ENCODE measurements around the gene CLRN3. TPM values are rescaled to one million over a fixed set of nuclear protein-coding genes. Genes with fewer than 3 reads are reported as not detected.

Gene CLRN3
- total RNA-seq, 2 experiments from 2014 or later = not detected

DNA sequence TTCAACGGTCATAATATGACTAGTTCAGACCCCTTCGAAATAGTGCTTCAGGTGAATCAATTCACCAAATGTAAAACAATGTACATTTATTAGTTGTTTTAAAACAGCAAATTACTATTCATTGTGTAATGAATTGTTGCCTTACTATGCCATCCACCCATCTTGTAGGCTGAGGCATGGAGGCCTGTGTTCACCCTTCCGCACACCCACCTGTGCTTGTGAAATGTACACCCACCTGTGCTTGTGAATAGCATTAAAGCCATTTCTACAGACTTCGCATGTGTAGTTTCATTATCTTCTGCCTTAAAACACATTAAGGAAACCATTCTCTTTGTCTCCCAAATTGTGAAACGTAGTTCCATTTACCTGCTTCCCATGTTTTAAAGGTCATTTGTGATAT, 16.8 kb downstream of the CLRN3 start:
- CTCF ChIA-PET = interaction anchor here (1.1 kb wide), 1 partner anchor 22 kb away, joined by 4 read pairs; no protein-coding TSS in a partner anchor
- Mint-ChIP-seq H3K27ac (no peak overlapping the region), H3K9me3 (no peaks in the 10 kb centered on the region), H3K27me3 (ENCODE audit: low read depth) (no peaks in the 10 kb centered on the region), H3K36me3 (ENCODE audit: low read depth) (no peaks in the 10 kb centered on the region), H3K4me1 (ENCODE audit: low read depth) (peaks cover 5% of the 10 kb centered on the region), H3K4me3 (no peak overlapping the region)
- intact Hi-C loops (cut with micrococcal nuclease) = no loop called here
- DNase-seq = no peak

GRCh38 chr10:127875449-127875765, 17.3 kb downstream of the CLRN3 start:
- no peak overlapping the region for H3K4me3 Mint-ChIP-seq
- H3K27ac Mint-ChIP-seq = no peak overlapping the region
- CTCF ChIA-PET = no interaction called here
- no peaks in the 10 kb centered on the region for H3K9me3 Mint-ChIP-seq
- H3K4me1 Mint-ChIP-seq (ENCODE audit: low read depth) = peaks cover 2% of the 10 kb centered on the region
- DNase-seq = no peak
- intact Hi-C loops (cut with micrococcal nuclease) = no loop called here
- H3K36me3 Mint-ChIP-seq (ENCODE audit: low read depth) = no peaks in the 10 kb centered on the region
- no peaks in the 10 kb centered on the region for H3K27me3 Mint-ChIP-seq (ENCODE audit: low read depth)

GRCh38 chr10:127874671-127875448, 17.9 kb downstream of the CLRN3 start:
- Mint-ChIP-seq H3K27me3 (ENCODE audit: low read depth) (no peaks in the 10 kb centered on the region), H3K36me3 (ENCODE audit: low read depth) (no peaks in the 10 kb centered on the region), H3K27ac (no peak overlapping the region), H3K9me3 (no peaks in the 10 kb centered on the region), H3K4me1 (ENCODE audit: low read depth) (no peaks in the 10 kb centered on the region), H3K4me3 (no peak overlapping the region)
- CTCF ChIA-PET = no interaction called here
- DNase-seq = no peak
- intact Hi-C loops (cut with micrococcal nuclease) = no loop called here

DNA sequence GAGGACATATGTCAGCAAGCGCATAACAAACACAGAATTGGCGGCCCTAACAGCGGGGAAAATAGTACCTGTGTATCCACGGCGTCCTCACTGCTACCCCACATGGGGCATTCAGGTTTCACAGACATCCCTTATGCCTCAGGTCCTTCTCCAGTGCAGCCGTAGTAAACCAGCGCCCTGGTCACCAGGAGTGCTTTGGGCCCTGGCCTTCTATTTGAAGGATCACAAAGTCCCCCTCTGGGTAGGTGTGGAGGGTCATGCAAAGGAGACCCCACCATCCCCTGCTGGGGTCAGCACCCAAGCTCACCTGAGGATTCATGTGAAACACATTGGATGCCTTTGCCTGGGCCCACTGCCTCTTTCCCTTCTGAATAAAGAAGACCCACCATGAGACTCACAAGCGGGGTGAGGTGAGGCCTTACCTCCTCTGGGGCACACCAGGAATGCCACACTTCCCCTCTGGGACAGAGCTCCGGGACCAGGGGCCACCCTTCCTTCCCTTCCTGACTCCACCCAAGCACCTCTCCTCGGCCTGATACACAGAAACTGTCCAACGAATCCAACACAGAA, 18.8 kb downstream of the CLRN3 start:
- Mint-ChIP-seq H3K4me1 (ENCODE audit: low read depth) (no peaks in the 10 kb centered on the region), H3K27ac (no peak overlapping the region), H3K27me3 (ENCODE audit: low read depth) (no peaks in the 10 kb centered on the region), H3K36me3 (ENCODE audit: low read depth) (no peaks in the 10 kb centered on the region), H3K4me3 (no peak overlapping the region), H3K9me3 (no peaks in the 10 kb centered on the region)
- no peak for DNase-seq
- intact Hi-C loops (cut with micrococcal nuclease) = no loop called here
- CTCF ChIA-PET = no interaction called here

- CTCF ChIA-PET = no interaction called here
- peaks cover 7% of the 10 kb centered on the region for H3K27me3 Mint-ChIP-seq (ENCODE audit: low read depth)
- intact Hi-C loops (cut with micrococcal nuclease) = no loop called here
- no peaks in the 10 kb centered on the region for H3K4me1 Mint-ChIP-seq (ENCODE audit: low read depth)
- no peak overlapping the region for H3K27ac Mint-ChIP-seq
- H3K36me3 Mint-ChIP-seq (ENCODE audit: low read depth) = no peaks in the 10 kb centered on the region
- peaks cover 2% of the 10 kb centered on the region for H3K9me3 Mint-ChIP-seq
- no peak for DNase-seq
- no peak overlapping the region for H3K4me3 Mint-ChIP-seq
Measured at GRCh38 chr10:127872871-127873600, 19.7 kb downstream of the CLRN3 start.

GRCh38 chr10:127872011-127872761, 20.6 kb downstream of the CLRN3 start:
- Mint-ChIP-seq H3K27me3 (ENCODE audit: low read depth) (peaks cover 7% of the 10 kb centered on the region), H3K36me3 (ENCODE audit: low read depth) (no peaks in the 10 kb centered on the region), H3K4me3 (no peak overlapping the region), H3K9me3 (peaks cover 2% of the 10 kb centered on the region), H3K4me1 (ENCODE audit: low read depth) (no peaks in the 10 kb centered on the region), H3K27ac (no peak overlapping the region)
- intact Hi-C loops (cut with micrococcal nuclease) = no loop called here
- DNase-seq = no peak
- CTCF ChIA-PET = no interaction called here

DNA sequence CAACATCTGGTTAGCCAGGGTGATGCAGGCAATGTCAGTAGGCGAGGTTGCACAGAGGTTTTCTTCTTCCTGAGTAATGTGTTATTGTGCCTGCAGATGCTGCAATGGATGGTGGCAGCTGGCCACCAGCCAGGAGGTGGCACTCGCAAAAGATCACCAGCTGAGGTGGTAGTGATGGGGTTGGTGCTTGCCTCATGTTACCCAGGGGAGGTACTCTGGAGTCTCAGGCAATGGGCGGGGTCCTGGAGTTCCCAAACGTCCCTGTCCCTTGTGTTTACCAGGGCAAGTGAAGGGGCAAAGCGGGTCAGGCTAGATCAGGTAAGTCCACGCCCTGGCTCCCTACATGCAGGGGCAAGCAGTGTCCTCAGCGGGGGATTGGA, 21.1 kb downstream of the CLRN3 start:
- CTCF ChIA-PET = no interaction called here
- H3K27ac Mint-ChIP-seq = no peak overlapping the region
- no peak overlapping the region for H3K4me3 Mint-ChIP-seq
- peaks cover 2% of the 10 kb centered on the region for H3K9me3 Mint-ChIP-seq
- intact Hi-C loops (cut with micrococcal nuclease) = no loop called here
- peaks cover 10% of the 10 kb centered on the region for H3K27me3 Mint-ChIP-seq (ENCODE audit: low read depth)
- no peaks in the 10 kb centered on the region for H3K4me1 Mint-ChIP-seq (ENCODE audit: low read depth)
- DNase-seq = no peak
- H3K36me3 Mint-ChIP-seq (ENCODE audit: low read depth) = no peaks in the 10 kb centered on the region

- intact Hi-C loops (cut with micrococcal nuclease) = no loop called here
- Mint-ChIP-seq H3K27ac (no peak overlapping the region), H3K27me3 (ENCODE audit: low read depth) (peaks cover 15% of the 10 kb centered on the region), H3K9me3 (peaks cover 2% of the 10 kb centered on the region), H3K36me3 (ENCODE audit: low read depth) (no peaks in the 10 kb centered on the region), H3K4me3 (no peak overlapping the region), H3K4me1 (ENCODE audit: low read depth) (no peaks in the 10 kb centered on the region)
- no peak for DNase-seq
- CTCF ChIA-PET = interaction anchor here (2.3 kb wide), 1 partner anchor 142 kb away, joined by 6 read pairs; no protein-coding TSS in a partner anchor
Measured at GRCh38 chr10:127869329-127869728, 23.4 kb downstream of the CLRN3 start.

DNA sequence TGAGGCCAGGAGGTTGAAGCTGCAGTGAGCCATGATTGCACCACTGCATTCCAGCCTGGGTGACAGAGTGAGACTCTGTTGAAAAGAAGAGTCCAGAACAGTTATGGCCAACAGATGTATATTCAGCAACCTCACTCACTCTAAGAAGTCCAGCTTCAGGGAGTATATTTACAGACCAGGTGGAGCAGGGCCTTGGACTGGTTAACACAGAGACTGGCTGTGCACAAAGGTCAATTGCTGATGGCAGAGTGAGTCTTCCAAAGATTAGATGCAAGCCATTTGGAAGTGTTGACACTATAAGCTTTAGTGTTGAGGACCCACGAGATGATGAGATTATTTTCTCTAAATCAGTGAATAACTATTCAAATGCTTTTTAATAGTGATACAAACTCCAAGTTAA, 24.9 kb downstream of the CLRN3 start:
- Mint-ChIP-seq H3K36me3 (ENCODE audit: low read depth) (no peaks in the 10 kb centered on the region), H3K27ac (no peak overlapping the region), H3K4me1 (ENCODE audit: low read depth) (no peaks in the 10 kb centered on the region), H3K9me3 (peaks cover 8% of the 10 kb centered on the region), H3K27me3 (ENCODE audit: low read depth) (peaks cover 17% of the 10 kb centered on the region), H3K4me3 (no peak overlapping the region)
- no peak for DNase-seq
- CTCF ChIA-PET = no interaction called here
- intact Hi-C loops (cut with micrococcal nuclease) = no loop called here

DNA sequence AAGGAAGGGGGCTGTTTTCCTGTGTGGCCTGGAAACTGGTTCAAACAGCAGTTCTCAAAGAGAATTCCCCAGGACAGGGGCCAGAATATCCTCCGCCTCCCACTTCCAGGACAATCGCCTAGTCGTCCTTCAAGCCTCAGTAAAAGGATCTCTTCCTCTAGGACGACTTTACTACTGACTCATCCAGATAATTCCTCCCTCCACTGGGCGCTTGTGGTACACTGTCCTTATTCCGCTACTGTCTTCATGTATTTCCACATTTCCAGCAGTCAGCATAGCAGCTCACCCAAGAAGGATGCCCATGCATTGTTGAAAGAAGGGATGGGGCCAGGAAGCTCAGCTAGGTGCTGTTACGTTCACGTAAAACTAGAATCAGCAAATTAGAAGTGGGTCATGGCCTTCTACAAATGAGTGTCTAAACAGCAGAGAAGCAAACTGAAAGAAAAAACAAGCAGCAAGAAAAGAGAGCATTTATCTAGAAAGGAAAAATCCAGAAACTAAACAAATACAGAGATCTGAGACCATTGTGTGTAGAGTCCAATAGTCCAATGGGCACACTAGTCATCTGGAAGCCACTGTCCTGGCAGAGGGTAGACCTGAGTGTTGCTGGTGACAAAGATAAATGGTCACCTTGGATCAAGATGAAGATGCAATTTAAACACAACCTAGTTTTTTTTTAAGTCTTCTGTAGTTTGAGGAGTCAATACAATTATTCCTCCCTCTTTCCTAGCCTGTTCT, 26.3 kb downstream of the CLRN3 start:
- H3K27ac Mint-ChIP-seq = no peak overlapping the region
- CTCF ChIA-PET = interaction anchor here (0.5 kb wide), 1 partner anchor 668 kb away, joined by 4 read pairs; no protein-coding TSS in a partner anchor
- no peak for DNase-seq
- H3K9me3 Mint-ChIP-seq = peaks cover 8% of the 10 kb centered on the region
- peaks cover 17% of the 10 kb centered on the region for H3K27me3 Mint-ChIP-seq (ENCODE audit: low read depth)
- intact Hi-C loops (cut with micrococcal nuclease) = no loop called here
- H3K4me1 Mint-ChIP-seq (ENCODE audit: low read depth) = no peaks in the 10 kb centered on the region
- no peaks in the 10 kb centered on the region for H3K36me3 Mint-ChIP-seq (ENCODE audit: low read depth)
- no peak overlapping the region for H3K4me3 Mint-ChIP-seq

- Mint-ChIP-seq H3K9me3 (peaks cover 5% of the 10 kb centered on the region), H3K4me3 (no peak overlapping the region), H3K4me1 (ENCODE audit: low read depth) (no peaks in the 10 kb centered on the region), H3K27ac (peak overlapping the region; percentile 76), H3K27me3 (ENCODE audit: low read depth) (peaks cover 12% of the 10 kb centered on the region), H3K36me3 (ENCODE audit: low read depth) (no peaks in the 10 kb centered on the region)
- CTCF ChIA-PET = no interaction called here
- intact Hi-C loops (cut with micrococcal nuclease) = no loop called here
- DNase-seq = peak; percentile 19
Measured at GRCh38 chr10:127863231-127863825, 29.4 kb downstream of the CLRN3 start.

- no peak overlapping the region for H3K4me3 Mint-ChIP-seq
- H3K36me3 Mint-ChIP-seq (ENCODE audit: low read depth) = no peaks in the 10 kb centered on the region
- no peak for DNase-seq
- no peaks in the 10 kb centered on the region for H3K4me1 Mint-ChIP-seq (ENCODE audit: low read depth)
- peaks cover 2% of the 10 kb centered on the region for H3K27me3 Mint-ChIP-seq (ENCODE audit: low read depth)
- no peak overlapping the region for H3K27ac Mint-ChIP-seq
- H3K9me3 Mint-ChIP-seq = peaks cover 5% of the 10 kb centered on the region
- CTCF ChIA-PET = no interaction called here
- intact Hi-C loops (cut with micrococcal nuclease) = no loop called here
Measured at GRCh38 chr10:127860592-127860991, 32.1 kb downstream of the CLRN3 start.

Measured in activated naive CD4-positive, alpha-beta T cell treated with anti-CD3 and anti-CD28 coated beads for 36 hours (primary cell).